H1 (cell line): ENCODE measurements around the gene RAD51B. TPM values are rescaled to one million over a fixed set of nuclear protein-coding genes. Genes with fewer than 3 reads are reported as not detected.

Experiments used
- GABPA ChIP-seq: IDR thresholded peaks from 2 replicates; pipeline ENCODE4 v1.6.1; 2011; ENCODE audit warnings: mild to moderate bottlenecking, low read length, moderate library complexity, borderline replicate concordance; ENCODE audit not compliant: insufficient read depth
- JUN ChIP-seq: IDR thresholded peaks from 2 replicates; pipeline ENCODE4 v1.6.1; 2011; ENCODE audit warnings: low read depth, mild to moderate bottlenecking, improper control_type of control experiment, low read length
- JUND ChIP-seq: IDR thresholded peaks from 2 replicates; pipeline ENCODE4 v1.6.1; 2011; ENCODE audit warnings: mild to moderate bottlenecking, improper control_type of control experiment, low read length
- MAFK ChIP-seq: IDR thresholded peaks from 2 replicates; pipeline ENCODE4 v1.6.1; 2012; ENCODE audit warnings: low read depth, mild to moderate bottlenecking, improper control_type of control experiment, low read length
- polyA plus RNA-seq, 7 experiments: library from polyadenylated mRNA; depleted of rRNA in 3 of 7; stranded (reverse) in 5 of 7; unstranded in 2 of 7; fragments of >200 nt in 5 of 7; fragments of 200-250 nt in 2 of 7; gene quantifications; 1 replicate in 5 of 7; 2 replicates in 1 of 7; 4 replicates in 1 of 7; pipeline versions ENCODE4 v1.2.1 to v1.2.3, GENCODE V29; 2011 to 2013; ENCODE audit warnings: missing spikeins in 2 of 7, mixed read lengths in 2 of 7
- total RNA-seq: library from RNA; stranded (reverse); fragmentation: NEBNext Ultra II Directional; extraction: Animal tissue kit (Norgen Biotek cat#: 25700); gene quantifications from 2 replicates; pipeline ENCODE4 v1.2.1, GENCODE V29; 2021

Gene RAD51B
- total and polyA plus RNA-seq, 2 of the 8 experiments (the other 6 are each of a cell fraction or from before 2014, with no cell fraction given) = 3.9 to 14.9 TPM

- TF ChIP-seq JUND (no peak), GABPA (no peak), JUN (no peak), MAFK (no peak)
Observed at GRCh38 chr14:68268197-68268596, 448.6 kb downstream of the RAD51B start (continued).
